ENCODE data around the gene LLGL2.

The LLGL2 gene

GRCh38 chr17:75552425-75553294, 27.2 kb downstream of the LLGL2 start:
- TF ChIP-seq CTCF (IDR thresholded peaks at IDR 0.05; ENCODE audit: extremely low read depth, insufficient read depth, missing control alignments): no peak
- in situ Hi-C loops (cut with MboI; ENCODE audit: low pct_unique_long_range_greater_than_20kb, low sequenced_read_pairs, unreplicated experiment): no loop called here
- DNase-seq (ENCODE audit: low spot score): no peak

- no peak for TF ChIP-seq CTCF (IDR thresholded peaks at IDR 0.05; ENCODE audit: extremely low read depth, insufficient read depth, missing control alignments)
- no peak for DNase-seq (ENCODE audit: low spot score)
- in situ Hi-C loops (cut with MboI; ENCODE audit: low pct_unique_long_range_greater_than_20kb, low sequenced_read_pairs, unreplicated experiment): no loop called here
Observed at GRCh38 chr17:75553295-75554110, 28.0 kb downstream of the LLGL2 start.

- no peak for DNase-seq (ENCODE audit: low spot score)
- no peak for TF ChIP-seq CTCF (IDR thresholded peaks at IDR 0.05; ENCODE audit: extremely low read depth, insufficient read depth, missing control alignments)
- in situ Hi-C loops (cut with MboI; ENCODE audit: low pct_unique_long_range_greater_than_20kb, low sequenced_read_pairs, unreplicated experiment): no loop called here
Observed at GRCh38 chr17:75555679-75556153, 30.2 kb downstream of the LLGL2 start.

GRCh38 chr17:75557075-75557851, 31.8 kb downstream of the LLGL2 start:
- no peak for TF ChIP-seq CTCF (IDR thresholded peaks at IDR 0.05; ENCODE audit: extremely low read depth, insufficient read depth, missing control alignments)
- DNase-seq (ENCODE audit: low spot score): no peak
- in situ Hi-C loops (cut with MboI; ENCODE audit: low pct_unique_long_range_greater_than_20kb, low sequenced_read_pairs, unreplicated experiment): no loop called here

GRCh38 chr17:75557852-75558665, 32.6 kb downstream of the LLGL2 start:
- TF ChIP-seq CTCF (IDR thresholded peaks at IDR 0.05; ENCODE audit: extremely low read depth, insufficient read depth, missing control alignments): no peak

More at GRCh38 chr17:75557852-75558665, 32.6 kb downstream of the LLGL2 start:
- no peak for DNase-seq (ENCODE audit: low spot score)
- in situ Hi-C loops (cut with MboI; ENCODE audit: low pct_unique_long_range_greater_than_20kb, low sequenced_read_pairs, unreplicated experiment): no loop called here
